ENCODE measurements around the gene SOHLH2.

SOHLH2 gene

DNA sequence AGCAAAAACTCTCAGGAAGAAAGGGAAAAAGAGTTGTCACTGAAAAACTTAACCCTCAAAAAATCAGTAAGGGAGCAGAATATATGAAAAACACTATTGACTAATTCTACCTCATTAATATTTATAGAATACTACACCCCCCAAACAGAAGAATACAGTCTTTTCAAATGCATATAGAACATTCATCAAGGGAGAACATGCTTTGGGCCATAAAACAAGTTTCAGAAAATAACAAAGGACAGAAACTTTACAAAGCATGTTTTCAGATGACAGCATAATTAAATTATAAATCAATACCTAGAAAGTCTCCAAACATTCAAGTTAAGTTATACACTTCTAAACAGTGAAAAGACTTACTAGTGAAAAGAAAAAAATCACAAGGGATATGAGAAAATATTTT, 30.5 kb downstream of the SOHLH2 start:
- no peak for DNase-seq

GRCh38 chr13:36175621-36176020, 38.7 kb downstream of the SOHLH2 start:
- no peak for DNase-seq

GRCh38 chr13:36174923-36175322, 39.4 kb downstream of the SOHLH2 start:
- DNase-seq, result no peak

DNA sequence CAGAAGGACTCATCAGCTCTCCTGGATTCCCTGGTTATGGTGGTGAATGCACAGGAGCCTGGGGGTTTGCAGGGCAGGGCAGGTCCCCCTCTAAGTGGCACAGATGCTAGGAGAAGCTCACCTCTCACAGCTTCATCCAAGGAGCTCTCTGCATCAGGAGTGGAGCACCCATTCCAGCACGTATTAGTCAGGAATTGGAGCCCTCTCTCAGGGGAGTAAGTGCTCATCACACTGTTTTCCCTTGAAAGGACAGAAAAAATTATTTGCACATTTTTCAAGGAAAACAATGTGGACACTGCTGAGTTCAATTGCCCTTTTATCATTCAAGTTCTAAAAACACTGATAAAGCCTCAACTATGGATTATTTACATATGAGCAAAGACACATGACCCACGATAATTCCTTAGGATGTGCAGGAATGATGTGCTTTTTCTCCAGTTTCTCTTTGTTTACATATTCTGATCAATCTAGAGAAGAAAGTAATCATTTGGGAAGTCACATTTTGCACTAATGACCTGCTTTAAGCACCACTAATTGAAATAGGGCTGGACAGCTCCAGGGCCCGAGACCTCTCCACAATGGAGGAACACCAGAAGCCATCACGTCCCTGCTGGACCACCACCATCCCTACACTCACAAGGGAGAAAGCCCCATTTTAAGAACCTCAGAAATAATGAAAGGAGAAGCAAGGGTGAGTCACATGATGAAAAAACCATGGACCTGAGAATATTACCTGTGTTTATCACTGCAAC, 40.6 kb downstream of the SOHLH2 start:
- no peak for DNase-seq

- DNase-seq, result no peak
Measured at GRCh38 chr13:36166046-36166445, 48.3 kb downstream of the SOHLH2 start.

DNA sequence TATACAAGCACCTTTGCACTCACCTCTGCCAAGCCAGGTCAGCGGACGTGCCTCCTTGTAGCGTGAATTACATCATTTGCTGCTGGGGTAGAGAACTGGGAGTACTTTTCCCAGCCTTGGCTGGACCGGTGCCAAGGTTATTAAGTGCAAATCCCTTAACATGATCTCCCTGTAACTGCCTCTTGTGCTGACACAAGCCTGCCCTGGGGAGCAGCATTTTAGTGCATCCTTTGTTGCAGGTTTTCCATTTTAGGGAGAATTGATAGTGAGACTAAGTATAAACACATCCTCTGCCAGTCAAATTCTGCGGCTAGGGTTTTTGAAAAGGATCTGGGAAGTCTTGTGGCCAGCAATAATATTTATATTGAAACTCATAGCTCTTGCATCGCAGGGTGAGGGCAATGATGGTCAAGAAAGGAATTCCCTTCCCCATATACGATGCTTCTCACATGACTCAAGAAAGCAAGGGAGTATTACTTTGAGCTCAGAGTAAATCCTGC, 50.5 kb downstream of the SOHLH2 start:
- peak; percentile 84 to 87 for DNase-seq

DNA sequence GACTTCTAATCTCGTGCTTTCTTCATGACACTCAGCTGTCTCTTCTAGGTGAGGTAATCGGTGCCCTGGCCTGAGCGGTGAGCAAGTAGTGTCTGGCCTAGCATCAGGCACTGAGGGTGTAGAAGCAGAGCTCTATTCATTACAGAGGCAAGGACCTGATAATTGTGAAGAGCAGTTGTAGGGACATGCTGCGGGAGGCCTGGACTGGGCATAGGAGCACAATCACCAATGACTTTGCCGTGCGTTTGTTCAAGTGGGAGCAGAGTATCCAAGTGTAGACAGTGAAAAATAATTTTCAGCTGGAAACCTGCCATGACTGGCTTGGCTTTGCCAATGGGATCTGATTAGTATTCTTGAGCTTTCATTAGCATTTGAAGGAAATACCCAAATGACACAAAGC, 51.1 kb downstream of the SOHLH2 start:
- peak in 1 of 2 experiments; percentile 35 for DNase-seq

DNA sequence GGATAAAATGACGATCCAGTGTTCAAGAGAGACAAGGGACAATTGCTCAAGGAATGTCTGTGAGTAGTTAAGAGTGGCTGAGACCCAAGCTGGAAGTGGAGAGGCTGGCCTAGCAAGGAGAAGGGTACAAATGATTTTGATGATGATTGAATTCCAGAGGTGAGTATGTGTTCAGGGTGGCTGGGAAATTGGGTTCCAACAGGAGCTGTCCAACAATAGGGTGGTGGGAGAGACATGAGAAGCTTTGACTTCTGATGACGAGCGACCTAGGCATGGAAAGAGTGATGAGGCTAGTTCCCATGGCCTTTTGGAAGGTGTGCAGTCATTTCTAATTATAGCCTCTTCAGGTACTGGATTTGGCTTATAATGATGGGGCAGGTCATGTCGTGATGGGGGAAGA, 54.1 kb downstream of the SOHLH2 start:
- DNase-seq, result no peak

DNA sequence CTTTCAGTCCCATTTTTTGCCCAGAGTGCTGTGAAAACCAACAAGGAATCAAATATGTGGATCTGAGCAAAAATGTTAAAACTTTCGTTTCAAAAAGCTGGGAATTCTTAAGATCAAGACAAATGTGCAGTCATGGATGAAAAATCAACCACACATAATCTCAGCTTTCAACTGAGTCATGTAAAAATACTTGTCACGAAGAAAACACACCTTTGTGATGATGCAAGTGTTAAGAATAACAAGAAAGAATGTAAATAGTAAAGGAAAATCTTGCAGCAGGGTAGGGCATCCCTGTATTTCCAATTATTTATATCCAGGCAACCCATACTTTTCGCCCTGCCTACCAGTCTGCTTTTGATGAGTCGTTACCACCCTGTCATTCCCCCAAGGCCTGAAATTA, 55.7 kb downstream of the SOHLH2 start:
- no peak for DNase-seq

- DNase-seq, result no peak
Measured at GRCh38 chr13:36157480-36157879, 56.9 kb downstream of the SOHLH2 start.

DNA sequence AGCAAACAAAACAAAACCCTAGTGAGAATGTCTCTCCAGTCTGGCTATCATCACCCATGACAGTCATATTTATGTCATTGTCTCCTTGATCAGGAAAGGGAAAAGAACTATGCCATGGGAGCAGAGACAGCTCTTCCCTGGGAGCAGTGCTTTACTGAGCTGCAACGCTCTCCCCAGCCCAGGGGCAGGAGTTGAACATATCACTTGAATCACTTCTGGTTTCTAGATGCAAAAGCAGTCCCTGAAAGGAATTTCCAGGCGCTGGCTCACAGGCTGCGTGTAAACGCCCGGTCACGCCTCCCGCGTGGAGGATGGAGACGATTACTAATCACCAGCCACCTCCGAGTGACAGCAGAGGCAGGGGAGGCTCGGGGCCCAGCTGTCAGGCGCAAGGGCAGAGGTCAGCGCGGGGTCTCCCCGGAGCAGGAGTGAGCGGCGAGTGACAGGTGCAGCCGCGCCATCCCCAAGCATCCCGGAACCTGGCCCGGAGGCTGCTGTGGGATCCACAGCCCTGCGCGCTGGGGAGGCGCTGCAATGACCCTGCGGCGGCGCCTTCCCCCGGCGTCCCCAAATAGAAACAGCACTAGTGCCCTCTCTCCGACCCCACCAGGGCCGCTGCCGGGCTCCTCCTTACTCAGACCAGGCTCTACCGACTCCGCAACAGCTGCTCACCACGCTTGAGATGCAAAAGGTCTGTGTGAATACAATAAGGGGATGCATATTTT, 59.6 kb downstream of the SOHLH2 start:
- DNase-seq, result peak in 1 of 2 experiments; percentile 64

DNA sequence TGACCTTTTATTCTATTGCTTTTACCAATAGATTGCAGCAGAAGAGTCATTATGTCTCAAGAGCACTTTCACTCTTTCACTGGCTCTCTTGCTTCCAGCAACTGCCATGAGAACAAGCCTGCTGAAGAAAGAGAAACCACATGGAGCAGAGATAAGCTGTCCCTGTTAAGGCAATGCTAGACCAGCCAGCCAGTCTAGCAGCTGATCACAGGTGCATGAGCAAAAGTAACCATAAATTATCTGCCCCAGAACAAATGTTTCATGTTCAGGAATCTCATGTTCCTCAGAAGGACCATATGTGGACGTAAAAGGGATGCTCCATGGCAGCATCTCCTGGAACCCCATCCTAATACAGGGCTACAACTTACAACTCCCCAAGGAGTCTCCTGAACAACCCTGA, 62.8 kb downstream of the SOHLH2 start:
- DNase-seq, result no peak

- no peak for DNase-seq
Measured at GRCh38 chr13:36148446-36148845, 65.9 kb downstream of the SOHLH2 start.

DNA sequence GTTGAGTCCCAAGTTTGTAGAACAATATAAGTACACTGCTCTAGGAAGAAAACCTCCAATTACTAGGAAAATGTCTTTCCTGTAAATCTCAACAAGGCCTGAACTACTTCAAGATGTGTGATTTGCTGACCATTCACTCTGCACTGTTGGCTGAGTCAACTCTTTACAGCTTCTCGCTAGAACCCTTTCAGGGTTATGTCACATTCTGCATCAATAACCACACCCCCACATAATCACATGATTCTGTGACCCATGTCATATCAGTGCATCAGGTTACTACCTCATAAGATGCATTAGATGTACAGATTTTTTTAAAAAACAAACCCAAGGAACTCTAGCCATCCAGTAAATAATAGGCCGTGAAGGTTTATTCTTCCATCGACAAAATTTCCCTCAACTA, 67.0 kb downstream of the SOHLH2 start:
- no peak for DNase-seq

- no peak for DNase-seq
Measured at GRCh38 chr13:36146511-36147269, 67.7 kb downstream of the SOHLH2 start.

GRCh38 chr13:36143738-36144137, 70.6 kb downstream of the SOHLH2 start:
- no peak for DNase-seq

DNA sequence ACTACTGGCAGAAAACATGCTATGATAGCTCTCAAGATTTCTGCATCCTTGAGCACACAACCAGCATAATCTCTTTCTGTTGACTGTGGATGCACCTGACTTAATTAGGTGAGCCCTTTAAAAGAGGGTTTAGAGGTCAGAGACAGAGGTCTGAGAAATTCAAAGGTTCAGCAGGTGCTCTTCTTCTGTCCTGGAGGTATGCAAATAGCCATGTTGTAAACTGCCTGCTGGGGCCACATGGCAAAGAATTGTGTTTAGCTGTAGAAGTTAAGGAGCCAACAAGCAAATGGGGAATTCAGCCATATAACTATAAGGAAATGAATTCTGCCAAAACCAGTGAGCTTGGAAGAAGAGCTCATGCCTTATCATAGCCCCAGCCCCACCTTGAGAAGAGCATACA, 71.6 kb downstream of the SOHLH2 start:
- peak; percentile 76 to 86 for DNase-seq

DNA sequence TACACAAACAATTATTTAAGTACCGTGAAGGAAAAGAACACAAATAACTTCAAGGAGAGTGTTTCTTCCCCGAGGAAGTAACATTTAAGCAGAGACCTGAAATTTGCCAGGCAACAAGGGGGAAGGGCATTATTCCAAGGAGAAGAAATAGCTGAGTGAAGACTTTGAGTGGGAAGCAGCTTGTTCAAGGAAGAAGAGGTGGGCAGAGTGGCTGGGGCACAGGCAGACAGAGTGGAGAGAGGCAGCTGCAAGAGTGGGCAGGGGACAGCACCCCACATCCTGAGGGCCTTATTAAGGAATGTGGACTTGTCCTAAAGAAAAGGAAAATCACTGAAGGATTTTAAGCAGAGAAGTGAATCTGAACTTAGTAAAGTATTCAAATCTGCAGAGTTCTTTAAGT, 78.5 kb downstream of the SOHLH2 start:
- no peak for DNase-seq

- DNase-seq, result no peak
Measured at GRCh38 chr13:36134632-36135031, 79.7 kb downstream of the SOHLH2 start.

DNA sequence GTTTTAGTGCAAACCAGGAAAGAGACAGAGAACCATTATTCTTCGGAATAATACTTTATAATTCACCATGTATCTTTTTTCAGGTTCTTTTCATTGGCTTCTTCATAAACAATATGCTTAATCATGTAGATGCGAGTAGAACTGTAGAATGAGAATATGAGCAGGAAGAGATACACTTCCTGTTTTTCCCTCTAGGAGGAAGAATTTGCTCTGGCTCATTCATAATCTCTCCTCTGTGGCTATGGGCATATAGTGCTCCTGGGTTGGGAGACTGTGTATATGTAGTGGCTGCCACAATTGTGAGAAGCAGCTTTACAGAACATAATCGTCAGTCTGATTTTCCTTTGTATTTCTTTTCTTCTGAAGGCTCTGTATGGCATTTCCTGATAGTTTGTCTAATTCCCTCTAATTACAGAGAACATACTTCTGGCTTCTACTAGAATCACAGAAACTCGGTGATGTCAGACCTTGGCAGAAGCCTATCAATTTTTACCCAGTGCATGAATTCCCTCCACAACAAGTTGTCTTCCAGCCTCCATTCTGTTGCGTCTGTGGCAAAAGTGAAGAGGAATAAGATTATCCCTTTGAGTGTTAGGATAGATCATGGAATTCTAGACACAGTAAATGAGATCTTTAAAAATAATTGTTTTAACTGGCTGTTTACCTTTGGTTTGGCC, 80.3 kb downstream of the SOHLH2 start:
- no peak for DNase-seq

GRCh38 chr13:36132376-36132775, 82.0 kb downstream of the SOHLH2 start:
- no peak for DNase-seq

DNA sequence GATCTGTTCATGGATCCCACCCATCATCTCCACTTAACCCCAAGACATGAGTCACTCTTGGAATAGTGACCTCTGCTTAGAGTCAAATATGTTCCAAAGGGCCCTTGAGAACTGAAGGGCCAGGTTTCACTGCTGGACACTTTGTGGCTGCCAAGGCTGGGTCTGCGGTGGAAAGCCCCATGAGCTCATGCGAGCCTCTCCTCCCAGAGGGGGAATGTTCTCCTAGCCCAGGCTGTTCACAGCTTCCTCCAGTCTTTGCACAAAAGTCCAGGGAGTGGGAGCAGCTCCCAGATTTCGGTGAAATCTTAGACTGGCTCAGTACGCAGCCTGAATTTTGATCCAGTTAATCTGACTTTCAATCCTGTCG, 82.4 kb downstream of the SOHLH2 start:
- DNase-seq, result peak in 1 of 2 experiments; percentile 15

Measured in NCI-H526 (cell line).